Hepatocyte (in vitro differentiated cells): Measurements from ENCODE around the gene UBR1. TPM values are rescaled to one million over a fixed set of nuclear protein-coding genes. Genes with fewer than 3 reads are reported as not detected.

Source experiments
- DNase-seq: peaks from one replicate; pipeline ENCODE4 v3.0.0-alpha.2; 2016; ENCODE audit warnings: low spot score
- H2AFZ ChIP-seq: fragments of 200-600 bp; sonication (generic); 2 replicates; pipeline ENCODE4 v1.6.0; 2016; ENCODE audit warnings: antibody characterized with exemption, mild to moderate bottlenecking
- H3K27ac ChIP-seq: fragments of 200-600 bp; sonication (generic); 2 replicates; pipeline ENCODE4 v1.5.1; 2016; ENCODE audit warnings: mild to moderate bottlenecking
- H3K27me3 ChIP-seq: fragments of 200-600 bp; sonication (generic); 2 replicates; pipeline ENCODE4 v1.6.1; 2016
- H3K36me3 ChIP-seq: fragments of 200-600 bp; sonication (generic); replicated peaks from 2 replicates; pipeline ENCODE4 v1.5.1; 2016; ENCODE audit warnings: low read depth; ENCODE audit not compliant: insufficient read depth
- H3K4me1 ChIP-seq: fragments of 200-600 bp; sonication (generic); 2 replicates; pipeline ENCODE4 v1.5.1; 2016; ENCODE audit warnings: mild to moderate bottlenecking, moderate library complexity; ENCODE audit not compliant: insufficient read depth
- H3K4me2 ChIP-seq: fragments of 200-600 bp; sonication (generic); 2 replicates; pipeline ENCODE4 v1.6.0; 2016
- H3K4me3 ChIP-seq: fragments of 200-600 bp; sonication (generic); 2 replicates; pipeline ENCODE4 v1.5.1; 2016; ENCODE audit warnings: mild to moderate bottlenecking
- H3K79me2 ChIP-seq: fragments of 200-600 bp; sonication (generic); 2 replicates; pipeline ENCODE4 v1.6.0; 2017; ENCODE audit warnings: mild to moderate bottlenecking
- H3K9me2 ChIP-seq: fragments of 200-600 bp; sonication (generic); replicated peaks from 2 replicates; pipeline ENCODE4 v1.6.0; 2017; ENCODE audit warnings: mild to moderate bottlenecking; ENCODE audit not compliant: insufficient read depth
- H3K9me3 ChIP-seq: fragments of 200-600 bp; sonication (generic); 2 replicates; pipeline ENCODE4 v1.5.1; 2016; ENCODE audit warnings: low read depth, mild to moderate bottlenecking
- H4K20me1 ChIP-seq: fragments of 200-600 bp; sonication (generic); 2 replicates; pipeline ENCODE4 v1.6.0; 2016; ENCODE audit warnings: mild to moderate bottlenecking; ENCODE audit not compliant: insufficient read depth, poor library complexity, severe bottlenecking
- EZH2 ChIP-seq: fragments of 200-600 bp; sonication (generic); IDR thresholded peaks from 2 replicates; pipeline ENCODE4 v1.6.1; 2016; ENCODE audit warnings: antibody characterized with exemption, mild to moderate bottlenecking, borderline replicate concordance
- EZH2phosphoT487 ChIP-seq: fragments of 200-600 bp; sonication (generic); IDR thresholded peaks from one replicate; pipeline ENCODE4 v1.6.1; 2018; ENCODE audit warnings: antibody characterized with exemption, mild to moderate bottlenecking, low read depth, moderate library complexity; ENCODE audit not compliant: unreplicated experiment, severe bottlenecking
- WGBS: methylation state at CpG from one replicate; pipeline ENCODE4 v1.1.6; 2016; ENCODE audit warnings: low lambda C conversion rate; ENCODE audit errors: missing lambda C conversion rate; 5-methylcytosine and 5-hydroxymethylcytosine counted together
- polyA plus RNA-seq: library from polyadenylated mRNA; unstranded; fragments of >200 nt; fragmentation: Nextera tagmentation; extraction: Ambion mirVana; gene quantifications from 2 replicates; pipeline ENCODE4 v1.2.1, GENCODE V29; 2016
- total RNA-seq: library from RNA; depleted of rRNA; stranded (reverse); fragments of >200 nt; gene quantifications from 2 replicates; pipeline ENCODE4 v1.2.3, GENCODE V29; 2014
- TF ChIP-seq, protein P1 (sequence below): fragments of 200-600 bp; sonication (generic); IDR thresholded peaks from 2 replicates; pipeline ENCODE4 v1.5.1; 2016; ENCODE audit warnings: antibody characterized with exemption, mild to moderate bottlenecking; ENCODE audit not compliant: poor library complexity

The UBR1 gene
- total and polyA plus RNA-seq, 2 experiments from 2014 or later = 14.8 to 32.5 TPM

DNA sequence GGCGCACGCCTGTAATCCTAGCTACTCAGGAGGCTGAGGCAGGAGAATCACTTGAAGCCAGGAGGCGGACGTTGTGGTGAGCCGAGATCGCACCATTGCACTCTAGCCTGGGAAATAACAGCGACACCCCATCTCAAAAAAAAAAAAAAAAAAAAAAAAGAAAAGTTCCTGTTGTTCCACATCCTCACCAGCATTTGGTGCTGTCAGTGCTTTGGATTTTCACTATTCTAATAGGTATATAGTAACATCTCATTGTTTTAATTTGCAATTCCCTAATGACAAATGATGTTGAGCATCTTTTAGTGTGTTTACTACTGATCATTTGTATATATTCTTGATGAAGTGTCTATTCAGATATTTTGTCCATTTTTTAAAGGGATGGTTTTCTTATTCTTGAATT lies 24.6 kb downstream of the UBR1 start:
- 99% methylated on average over 7 of the region's 7 CpGs for WGBS
- TF ChIP-seq EZH2phosphoT487 (no peak), EZH2 (no peak)
- TF ChIP-seq, protein P1, sequence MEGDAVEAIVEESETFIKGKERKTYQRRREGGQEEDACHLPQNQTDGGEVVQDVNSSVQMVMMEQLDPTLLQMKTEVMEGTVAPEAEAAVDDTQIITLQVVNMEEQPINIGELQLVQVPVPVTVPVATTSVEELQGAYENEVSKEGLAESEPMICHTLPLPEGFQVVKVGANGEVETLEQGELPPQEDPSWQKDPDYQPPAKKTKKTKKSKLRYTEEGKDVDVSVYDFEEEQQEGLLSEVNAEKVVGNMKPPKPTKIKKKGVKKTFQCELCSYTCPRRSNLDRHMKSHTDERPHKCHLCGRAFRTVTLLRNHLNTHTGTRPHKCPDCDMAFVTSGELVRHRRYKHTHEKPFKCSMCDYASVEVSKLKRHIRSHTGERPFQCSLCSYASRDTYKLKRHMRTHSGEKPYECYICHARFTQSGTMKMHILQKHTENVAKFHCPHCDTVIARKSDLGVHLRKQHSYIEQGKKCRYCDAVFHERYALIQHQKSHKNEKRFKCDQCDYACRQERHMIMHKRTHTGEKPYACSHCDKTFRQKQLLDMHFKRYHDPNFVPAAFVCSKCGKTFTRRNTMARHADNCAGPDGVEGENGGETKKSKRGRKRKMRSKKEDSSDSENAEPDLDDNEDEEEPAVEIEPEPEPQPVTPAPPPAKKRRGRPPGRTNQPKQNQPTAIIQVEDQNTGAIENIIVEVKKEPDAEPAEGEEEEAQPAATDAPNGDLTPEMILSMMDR = no peak
- no peaks in the 10 kb centered on the region for H3K36me3 ChIP-seq
- H3K4me3 ChIP-seq = no peak overlapping the region
- no peaks in the 10 kb centered on the region for H3K27me3 ChIP-seq
- H3K27ac ChIP-seq = no peak overlapping the region
- H4K20me1 ChIP-seq = peaks cover 3% of the 10 kb centered on the region
- no peaks in the 10 kb centered on the region for H3K4me1 ChIP-seq
- no peaks in the 10 kb centered on the region for H3K9me2 ChIP-seq
- no peaks in the 10 kb centered on the region for H3K9me3 ChIP-seq
- H3K79me2 ChIP-seq = peaks cover 9% of the 10 kb centered on the region
- H3K4me2 ChIP-seq = no peak overlapping the region
- H2AFZ ChIP-seq = no peak overlapping the region
- DNase-seq = no peak

DNA sequence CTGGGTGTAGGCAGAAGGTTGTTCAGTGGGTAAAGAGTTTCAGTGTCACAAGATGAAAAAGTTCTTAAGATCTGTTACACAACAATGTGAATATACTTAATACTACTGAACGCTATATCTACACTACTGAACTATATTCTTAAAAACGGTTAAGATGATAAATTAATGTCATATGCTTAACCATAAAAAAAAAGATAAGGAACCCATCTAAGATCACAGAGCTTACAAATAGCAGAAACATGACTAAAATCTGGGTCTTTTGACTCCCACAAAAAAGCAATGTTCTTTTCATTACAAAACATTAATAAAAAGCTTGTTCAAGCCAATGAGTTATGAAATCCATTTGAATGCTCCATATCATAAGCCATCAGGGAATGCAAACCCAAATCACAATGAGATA lies 34.4 kb downstream of the UBR1 start:
- DNase-seq = no peak
- no peaks in the 10 kb centered on the region for H3K27me3 ChIP-seq
- H3K27ac ChIP-seq = no peak overlapping the region
- H3K9me2 ChIP-seq = no peaks in the 10 kb centered on the region
- no peaks in the 10 kb centered on the region for H3K9me3 ChIP-seq
- no peaks in the 10 kb centered on the region for H3K79me2 ChIP-seq
- WGBS = 88% methylated on average over 2 of the region's 2 CpGs
- H3K4me3 ChIP-seq = no peak overlapping the region
- H3K4me1 ChIP-seq = no peaks in the 10 kb centered on the region
- H4K20me1 ChIP-seq = no peaks in the 10 kb centered on the region
- no peak overlapping the region for H2AFZ ChIP-seq
- H3K36me3 ChIP-seq = no peaks in the 10 kb centered on the region
- TF ChIP-seq, protein P1 = no peak
- TF ChIP-seq EZH2 = no peak
- no peak for TF ChIP-seq EZH2phosphoT487
- H3K4me2 ChIP-seq = no peak overlapping the region

GRCh38 chr15:43070893-43071292 lies 34.9 kb downstream of the UBR1 start:
- no peak for TF ChIP-seq EZH2
- TF ChIP-seq EZH2phosphoT487 = no peak
- TF ChIP-seq, protein P1 = no peak
- no peaks in the 10 kb centered on the region for H3K4me1 ChIP-seq
- no peak overlapping the region for H3K27ac ChIP-seq
- H3K36me3 ChIP-seq = no peaks in the 10 kb centered on the region
- 94% methylated on average over 6 of the region's 6 CpGs for WGBS
- H3K9me2 ChIP-seq = no peaks in the 10 kb centered on the region
- no peaks in the 10 kb centered on the region for H4K20me1 ChIP-seq
- H2AFZ ChIP-seq = no peak overlapping the region
- no peaks in the 10 kb centered on the region for H3K9me3 ChIP-seq
- H3K79me2 ChIP-seq = no peaks in the 10 kb centered on the region
- H3K4me3 ChIP-seq = no peak overlapping the region
- H3K4me2 ChIP-seq = no peak overlapping the region
- no peak for DNase-seq
- no peaks in the 10 kb centered on the region for H3K27me3 ChIP-seq

DNA sequence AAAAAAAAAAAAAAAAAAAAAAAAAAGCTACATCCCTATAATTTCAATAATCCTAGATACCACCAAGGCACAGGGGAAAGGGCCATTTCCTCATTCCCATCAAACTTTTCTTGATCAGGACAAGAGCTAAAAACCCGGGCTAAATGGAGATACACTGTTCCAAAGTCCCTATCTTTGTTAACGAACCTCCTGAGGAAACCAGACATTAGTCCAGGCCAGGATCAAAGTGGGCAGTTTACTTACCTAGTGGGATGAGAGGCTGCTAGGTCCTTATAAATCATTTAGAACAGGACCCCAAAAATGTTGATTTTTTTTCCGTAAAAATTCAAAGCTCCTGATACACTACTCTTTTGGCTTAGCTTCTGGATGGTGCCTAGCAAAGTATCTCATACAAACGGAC lies 35.6 kb downstream of the UBR1 start:
- H3K36me3 ChIP-seq = no peaks in the 10 kb centered on the region
- H3K27me3 ChIP-seq = no peaks in the 10 kb centered on the region
- H3K9me3 ChIP-seq = no peaks in the 10 kb centered on the region
- 96% methylated on average over 4 of the region's 4 CpGs for whole genome bisulfite sequencing
- H3K4me1 ChIP-seq = no peaks in the 10 kb centered on the region
- H3K79me2 ChIP-seq = no peaks in the 10 kb centered on the region
- H3K9me2 ChIP-seq = no peaks in the 10 kb centered on the region
- no peak overlapping the region for H3K4me2 ChIP-seq
- H4K20me1 ChIP-seq = no peaks in the 10 kb centered on the region
- no peak overlapping the region for H2AFZ ChIP-seq
- no peak for DNase-seq
- TF ChIP-seq EZH2phosphoT487 = no peak
- no peak for TF ChIP-seq EZH2
- TF ChIP-seq, protein P1 = no peak
- no peak overlapping the region for H3K27ac ChIP-seq
- no peak overlapping the region for H3K4me3 ChIP-seq
